OCI-LY1 (cell line): ENCODE results near the gene VWA3B.
"Not testable (repeated sequence)": the region's sequence is repeated elsewhere in the genome, so short reads cannot be mapped to it uniquely, and the experiment has no call there.

Source experiments
- EZH2 ChIP-seq: fragments of 200-600 bp; sonication (generic), shearing (Covaris generic); IDR thresholded peaks from 2 replicates; pipeline ENCODE4 v1.8.0; 2017; ENCODE audit warnings: borderline replicate concordance, mixed run types, mild to moderate bottlenecking, antibody characterized with exemption, low read length, moderate library complexity, mixed read lengths
- TF ChIP-seq, protein P1 (sequence below): fragments of 200-600 bp; sonication (generic), shearing (Covaris generic); IDR thresholded peaks from 2 replicates; pipeline ENCODE4 v1.5.1; 2017; ENCODE audit warnings: mild to moderate bottlenecking, antibody characterized with exemption, low read length, moderate library complexity, mixed read lengths

DNA sequence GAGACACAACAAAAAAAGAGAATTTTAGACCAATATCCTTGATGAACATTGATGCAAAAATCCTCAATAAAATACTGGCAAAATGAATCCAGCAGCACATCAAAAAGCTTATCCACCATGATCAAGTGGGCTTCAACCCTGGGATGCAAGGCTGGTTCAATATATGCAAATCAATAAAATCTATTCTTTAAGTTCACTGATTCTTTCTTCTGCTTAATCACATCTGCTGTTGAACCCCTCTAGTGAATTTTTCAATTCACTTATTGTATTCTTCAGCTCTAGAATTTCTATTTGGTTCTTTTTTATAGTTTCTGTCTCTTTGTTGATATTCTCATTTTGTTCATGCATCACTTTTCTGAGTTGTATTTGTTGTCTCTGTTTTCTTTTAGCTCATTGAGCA is 181.3 kb downstream of the VWA3B start:
- TF ChIP-seq, protein P1, sequence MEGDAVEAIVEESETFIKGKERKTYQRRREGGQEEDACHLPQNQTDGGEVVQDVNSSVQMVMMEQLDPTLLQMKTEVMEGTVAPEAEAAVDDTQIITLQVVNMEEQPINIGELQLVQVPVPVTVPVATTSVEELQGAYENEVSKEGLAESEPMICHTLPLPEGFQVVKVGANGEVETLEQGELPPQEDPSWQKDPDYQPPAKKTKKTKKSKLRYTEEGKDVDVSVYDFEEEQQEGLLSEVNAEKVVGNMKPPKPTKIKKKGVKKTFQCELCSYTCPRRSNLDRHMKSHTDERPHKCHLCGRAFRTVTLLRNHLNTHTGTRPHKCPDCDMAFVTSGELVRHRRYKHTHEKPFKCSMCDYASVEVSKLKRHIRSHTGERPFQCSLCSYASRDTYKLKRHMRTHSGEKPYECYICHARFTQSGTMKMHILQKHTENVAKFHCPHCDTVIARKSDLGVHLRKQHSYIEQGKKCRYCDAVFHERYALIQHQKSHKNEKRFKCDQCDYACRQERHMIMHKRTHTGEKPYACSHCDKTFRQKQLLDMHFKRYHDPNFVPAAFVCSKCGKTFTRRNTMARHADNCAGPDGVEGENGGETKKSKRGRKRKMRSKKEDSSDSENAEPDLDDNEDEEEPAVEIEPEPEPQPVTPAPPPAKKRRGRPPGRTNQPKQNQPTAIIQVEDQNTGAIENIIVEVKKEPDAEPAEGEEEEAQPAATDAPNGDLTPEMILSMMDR, result not testable (repeated sequence)
- TF ChIP-seq EZH2, result not testable (repeated sequence)
